Panc1 (cell line): Measurements from ENCODE around the gene BPIFA3. TPM values are rescaled to one million over a fixed set of nuclear protein-coding genes. Genes with fewer than 3 reads are reported as not detected.

ENCODE experiments used
- ATAC-seq: fragments of 200-7000 bp; cut with Tn5 transposase; 2 replicates; pipeline ENCODE4 v1.9.1; 2020; ENCODE audit warnings: mild to moderate bottlenecking, moderate library complexity
- BruUV-seq: library from RNA; stranded (reverse); fragments of 400-500 nt; replicated peaks from 2 replicates; lab custom pipeline; 2021; lab: Mats Ljungman, UMichigan
- CTCF ChIA-PET: fragments of 300-600 bp; sonication (Branson Sonifier 250); formaldehyde crosslinking; loops from one replicate; lab custom pipeline; 2022; ENCODE audit warnings: antibody characterized with exemption; lab: Charles Lee
- POLR2A ChIA-PET: fragments of 300-600 bp; sonication (Branson Sonifier 250); formaldehyde crosslinking; loops from one replicate; lab custom pipeline; 2022; ENCODE audit warnings: antibody characterized with exemption; lab: Charles Lee
- DNase-seq: peaks from one replicate; pipeline ENCODE4 v3.0.0-alpha.2; 2010; ENCODE audit warnings: low read depth, low spot score
- H3K27ac ChIP-seq: 2 replicates; pipeline ENCODE4 v1.5.1; 2011; ENCODE audit warnings: mild to moderate bottlenecking, low read length, inconsistent platforms
- H3K27me3 ChIP-seq: fragments of 200-500 bp; sonication (Bioruptor generic); 2 replicates; pipeline ENCODE4 v1.6.0; 2014; ENCODE audit warnings: low read length, inconsistent platforms; ENCODE audit not compliant: control insufficient read depth, insufficient read depth
- H3K36me3 ChIP-seq: fragments of 200-500 bp; sonication (Bioruptor generic); 2 replicates; pipeline ENCODE4 v1.5.1; 2014; ENCODE audit warnings: inconsistent platforms, mild to moderate bottlenecking, low read length, moderate library complexity; ENCODE audit not compliant: control insufficient read depth, insufficient read depth
- H3K4me1 ChIP-seq: 2 replicates; pipeline ENCODE4 v1.5.1; 2011; ENCODE audit warnings: inconsistent platforms, mild to moderate bottlenecking, low read length, moderate library complexity; ENCODE audit not compliant: control insufficient read depth, insufficient read depth
- H3K4me3 ChIP-seq, 2 experiments: 2 replicates each; pipeline ENCODE4 v1.5.1; 2011 to 2012; ENCODE audit warnings: low read depth in 2 of 2, low read length in 2 of 2, mild to moderate bottlenecking in 2 of 2, inconsistent platforms in 1 of 2, moderate library complexity in 1 of 2
- H3K9me3 ChIP-seq: fragments of 200-500 bp; sonication (Bioruptor generic); 2 replicates; pipeline ENCODE4 v1.5.1; 2014; ENCODE audit warnings: low read depth, mild to moderate bottlenecking, inconsistent platforms, low read length, moderate library complexity; ENCODE audit not compliant: control insufficient read depth, insufficient read depth
- POLR2AphosphoS5 ChIP-seq: IDR thresholded peaks from 2 replicates; pipeline ENCODE4 v1.6.1; 2012; ENCODE audit warnings: mild to moderate bottlenecking, low read depth, low read length, moderate library complexity
- REST ChIP-seq, 2 experiments: IDR thresholded peaks; 2 replicates each; pipeline ENCODE4 v1.6.1; 2011 to 2012; ENCODE audit warnings: low read depth in 2 of 2, control low read depth in 1 of 2, low read length in 1 of 2, mild to moderate bottlenecking in 1 of 2, moderate library complexity in 1 of 2; ENCODE audit not compliant: insufficient read depth in 1 of 2
- SIN3A ChIP-seq: IDR thresholded peaks from 2 replicates; pipeline ENCODE4 v1.6.1; 2012; ENCODE audit warnings: low read depth, mild to moderate bottlenecking, low read length, moderate library complexity, borderline replicate concordance; ENCODE audit not compliant: insufficient read depth
- TCF7L2 ChIP-seq: IDR thresholded peaks from 2 replicates; pipeline ENCODE4 v1.6.1; 2011; ENCODE audit warnings: mild to moderate bottlenecking, low read depth, low read length, inconsistent platforms
- in situ Hi-C: cut with HindIII; loops from 2 replicates; pipeline ENCODE4 v1.10.0; 2016; ENCODE audit warnings: low sequenced_read_pairs, low pct_unique_long_range_greater_than_20kb
- intact Hi-C: fragments of 100-400 bp; cut with micrococcal nuclease; formaldehyde crosslinking; loops from one replicate; pipeline ENCODE4 v1.10.0; 2022; ENCODE audit not compliant: unreplicated experiment
- total RNA-seq: library from RNA; stranded (reverse); gene quantifications from one replicate; pipeline ENCODE4 v1.2.1, GENCODE V29; 2021; ENCODE audit not compliant: unreplicated experiment
- TF ChIP-seq, protein P1 (sequence below): fragments of 450-650 bp; IDR thresholded peaks from 2 replicates; pipeline ENCODE4 v1.5.1; 2017; ENCODE audit warnings: mild to moderate bottlenecking

Gene BPIFA3
- total RNA-seq, 1 experiment from 2014 or later: not detected

- no peaks in the 10 kb centered on the region for H3K4me1 ChIP-seq
- no peak overlapping the region for H3K4me3 ChIP-seq
- DNase-seq (no peak), ATAC-seq (no peak)
- no peaks in the 10 kb centered on the region for H3K36me3 ChIP-seq
- TF ChIP-seq SIN3A (no peak), REST (IDR thresholded peaks at IDR 0.05; ENCODE audit: insufficient read depth in 1 of 2, low read depth in 2 of 2, low read length in 1 of 2) (no peak), TCF7L2 (no peak), POLR2AphosphoS5 (no peak)
- TF ChIP-seq, protein P1, sequence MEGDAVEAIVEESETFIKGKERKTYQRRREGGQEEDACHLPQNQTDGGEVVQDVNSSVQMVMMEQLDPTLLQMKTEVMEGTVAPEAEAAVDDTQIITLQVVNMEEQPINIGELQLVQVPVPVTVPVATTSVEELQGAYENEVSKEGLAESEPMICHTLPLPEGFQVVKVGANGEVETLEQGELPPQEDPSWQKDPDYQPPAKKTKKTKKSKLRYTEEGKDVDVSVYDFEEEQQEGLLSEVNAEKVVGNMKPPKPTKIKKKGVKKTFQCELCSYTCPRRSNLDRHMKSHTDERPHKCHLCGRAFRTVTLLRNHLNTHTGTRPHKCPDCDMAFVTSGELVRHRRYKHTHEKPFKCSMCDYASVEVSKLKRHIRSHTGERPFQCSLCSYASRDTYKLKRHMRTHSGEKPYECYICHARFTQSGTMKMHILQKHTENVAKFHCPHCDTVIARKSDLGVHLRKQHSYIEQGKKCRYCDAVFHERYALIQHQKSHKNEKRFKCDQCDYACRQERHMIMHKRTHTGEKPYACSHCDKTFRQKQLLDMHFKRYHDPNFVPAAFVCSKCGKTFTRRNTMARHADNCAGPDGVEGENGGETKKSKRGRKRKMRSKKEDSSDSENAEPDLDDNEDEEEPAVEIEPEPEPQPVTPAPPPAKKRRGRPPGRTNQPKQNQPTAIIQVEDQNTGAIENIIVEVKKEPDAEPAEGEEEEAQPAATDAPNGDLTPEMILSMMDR: no peak
- intact Hi-C loops: no loop called here
- in situ Hi-C loops: no loop called here
- no peaks in the 10 kb centered on the region for H3K9me3 ChIP-seq
- peaks cover 24% of the 10 kb centered on the region for H3K27me3 ChIP-seq
- ChIA-PET POLR2A (no interaction called here), CTCF (interaction anchor here (0.6 kb wide), 1 partner anchor 175 kb away, joined by 3 read pairs; no protein-coding TSS in a partner anchor)
- BruUV-seq: no TSS peak
- H3K27ac ChIP-seq: no peak overlapping the region
Observed at GRCh38 chr20:33199026-33199425, 18.1 kb upstream of the BPIFA3 start.

DNA sequence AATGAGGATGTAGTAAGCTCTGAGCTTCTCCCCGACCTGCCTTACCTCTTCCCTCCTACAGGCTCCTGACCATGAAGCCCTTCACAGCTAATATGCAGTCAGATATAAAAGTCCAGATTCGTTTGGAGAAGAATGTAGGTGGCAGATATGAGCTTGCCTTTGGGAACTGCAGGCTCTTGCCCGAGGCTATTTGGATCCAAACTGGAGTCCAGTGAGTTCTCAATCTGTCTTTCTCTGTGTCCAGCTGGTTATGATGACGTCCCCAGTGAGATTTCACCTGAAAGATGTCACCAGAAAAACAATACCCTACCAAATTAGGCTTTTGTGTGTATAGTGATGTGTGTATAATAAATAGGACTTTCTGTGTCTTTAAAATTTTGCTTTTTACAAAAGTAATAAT is 14.7 kb upstream of the BPIFA3 start:
- TF ChIP-seq TCF7L2 (no peak), REST (IDR thresholded peaks at IDR 0.05; ENCODE audit: insufficient read depth in 1 of 2, low read depth in 2 of 2, low read length in 1 of 2) (no peak), SIN3A (no peak), POLR2AphosphoS5 (no peak)
- TF ChIP-seq, protein P1: no peak
- ChIA-PET CTCF (no interaction called here), POLR2A (interaction anchor here (0.7 kb wide), 1 partner anchor 274 kb away, joined by 8 read pairs; no protein-coding TSS in a partner anchor)
- intact Hi-C loops: no loop called here
- Histone ChIP-seq H3K4me1 (no peaks in the 10 kb centered on the region), H3K4me3 (no peak overlapping the region), H3K36me3 (no peaks in the 10 kb centered on the region), H3K9me3 (no peaks in the 10 kb centered on the region), H3K27me3 (peaks cover 37% of the 10 kb centered on the region), H3K27ac (no peak overlapping the region)
- in situ Hi-C loops: no loop called here
- no peak for ATAC-seq
- BruUV-seq: no TSS peak
- no peak for DNase-seq
